Astrocyte of the spinal cord (primary cell): ENCODE results near the gene EMCN.
A peak's percentile ranks its signal among the peaks of the same experiment; 100 is the strongest.

Source experiments
- DNase-seq: peaks from one replicate; pipeline ENCODE4 v3.0.0; 2011; ENCODE audit warnings: low read depth, low spot score
- H3K4me3 ChIP-seq: 2 replicates; pipeline ENCODE4 v1.5.1; 2011; ENCODE audit warnings: low read depth, mild to moderate bottlenecking, low read length, moderate library complexity
- CTCF ChIP-seq: IDR thresholded peaks from 2 replicates; pipeline ENCODE4 v1.5.1; 2012; ENCODE audit warnings: low read depth, mild to moderate bottlenecking, low read length, inconsistent platforms
- in situ Hi-C: cut with HindIII; loops from 2 replicates; pipeline ENCODE4 v1.10.0; 2017; ENCODE audit warnings: low sequenced_read_pairs

The EMCN gene

GRCh38 chr4:100348473-100348872 is 169.3 kb downstream of the EMCN start:
- H3K4me3 ChIP-seq, result no peak overlapping the region
- peak; percentile 66 for DNase-seq
- in situ Hi-C loops, result no loop called here
- TF ChIP-seq CTCF, result no peak

- in situ Hi-C loops, result no loop called here
- no peak for DNase-seq
- no peak for TF ChIP-seq CTCF
- H3K4me3 ChIP-seq, result no peak overlapping the region
These were observed 170.6 kb downstream of the EMCN start for GRCh38 chr4:100347241-100347640.

- H3K4me3 ChIP-seq, result no peak overlapping the region
- TF ChIP-seq CTCF, result no peak
- no peak for DNase-seq
- in situ Hi-C loops, result no loop called here
These were observed 172.2 kb downstream of the EMCN start for GRCh38 chr4:100345585-100345984.
